CD14-positive monocyte (primary cell): Measurements from ENCODE around the gene GPR55. TPM values are rescaled to one million over a fixed set of nuclear protein-coding genes. Genes with fewer than 3 reads are reported as not detected.

Source experiments
- DNase-seq, 3 donors: peaks; one replicate each; pipeline ENCODE4 v3.0.0-alpha.2; 2011 to 2022
- H2AFZ ChIP-seq: 2 replicates; pipeline ENCODE4 v1.6.0; 2012; ENCODE audit warnings: mild to moderate bottlenecking, low read depth, low read length, inconsistent platforms; ENCODE audit not compliant: insufficient read depth, poor library complexity, severe bottlenecking
- H3K27ac ChIP-seq, 2 donors: 1 replicate in 1 of 2; 2 replicates in 1 of 2; pipeline ENCODE4 v1.5.1; 2012 to 2013; ENCODE audit warnings: low read length in 2 of 2, control low read depth in 1 of 2, inconsistent platforms in 1 of 2, low read depth in 1 of 2, mild to moderate bottlenecking in 1 of 2
- H3K27me3 ChIP-seq, 2 donors: one replicate each; pipeline versions ENCODE4 v1.6.0 to v1.6.1; 2011 to 2013; ENCODE audit warnings: low read length in 2 of 2; ENCODE audit not compliant: control insufficient read depth in 2 of 2, insufficient read depth in 2 of 2
- H3K36me3 ChIP-seq, 2 donors: replicated peaks in 1 of 2; 1 replicate in 1 of 2; 2 replicates in 1 of 2; pipeline versions ENCODE4 v1.5.1 to v1.6.1; 2012 to 2013; ENCODE audit warnings: low read length in 2 of 2, control low read depth in 1 of 2, inconsistent platforms in 1 of 2, mild to moderate bottlenecking in 1 of 2; ENCODE audit not compliant: insufficient read depth in 2 of 2, control insufficient read depth in 1 of 2
- H3K4me1 ChIP-seq, 2 donors: 1 replicate in 1 of 2; 2 replicates in 1 of 2; pipeline versions ENCODE4 v1.5.1 to v1.6.1; 2012 to 2013; ENCODE audit warnings: low read length in 2 of 2, control low read depth in 1 of 2, inconsistent platforms in 1 of 2, mild to moderate bottlenecking in 1 of 2, moderate library complexity in 1 of 2; ENCODE audit not compliant: insufficient read depth in 2 of 2, control insufficient read depth in 1 of 2
- H3K4me2 ChIP-seq: replicated peaks from 2 replicates; pipeline ENCODE3; 2012; ENCODE audit warnings: low read length, moderate library complexity, mild to moderate bottlenecking; ENCODE audit not compliant: poor library complexity, severe bottlenecking; ENCODE audit errors: extremely low read depth
- H3K4me3 ChIP-seq, 3 experiments: fragments of 200-600 bp in 1 of 3; sonication (generic) in 1 of 3; replicated peaks in 1 of 3; 1 replicate in 2 of 3; 2 replicates in 1 of 3; pipeline ENCODE4 v1.5.1; 2011 to 2013; ENCODE audit warnings: low read length in 3 of 3, mild to moderate bottlenecking in 3 of 3, control low read depth in 2 of 3, low read depth in 2 of 3, inconsistent platforms in 1 of 3, moderate library complexity in 1 of 3
- H3K79me2 ChIP-seq: 2 replicates; pipeline ENCODE4 v1.6.0; 2012; ENCODE audit warnings: mild to moderate bottlenecking, control low read depth, inconsistent platforms, low read length, moderate library complexity; ENCODE audit not compliant: insufficient read depth
- H3K9ac ChIP-seq: 2 replicates; pipeline ENCODE4 v1.6.0; 2017; ENCODE audit warnings: low read length, mild to moderate bottlenecking; ENCODE audit not compliant: insufficient read depth, poor library complexity, severe bottlenecking
- H3K9me3 ChIP-seq, 2 donors: replicated peaks in 1 of 2; 1 replicate in 1 of 2; 2 replicates in 1 of 2; pipeline versions ENCODE4 v1.5.1 to v1.6.1; 2012 to 2013; ENCODE audit warnings: low read length in 2 of 2, control low read depth in 1 of 2; ENCODE audit not compliant: control insufficient read depth in 1 of 2, insufficient read depth in 1 of 2
- H4K20me1 ChIP-seq: 2 replicates; pipeline ENCODE4 v1.6.0; 2012; ENCODE audit warnings: mild to moderate bottlenecking, low read length, control low read depth, moderate library complexity; ENCODE audit not compliant: insufficient read depth
- H3K27ac Mint-ChIP-seq, 7 donors: one replicate each; pipeline ENCODE4 v1.8.0; 2020; ENCODE audit warnings: mild to moderate bottlenecking in 7 of 7, mixed read lengths in 7 of 7, moderate library complexity in 6 of 7, inconsistent platforms in 2 of 7
- H3K27me3 Mint-ChIP-seq, 3 donors: one replicate each; pipeline ENCODE4 v1.8.0; 2021 to 2022; ENCODE audit warnings: low read depth in 3 of 3, mild to moderate bottlenecking in 3 of 3, mixed read lengths in 3 of 3, moderate library complexity in 3 of 3, inconsistent platforms in 1 of 3
- H3K36me3 Mint-ChIP-seq, 2 donors: one replicate each; pipeline ENCODE4 v1.8.0; 2020; ENCODE audit warnings: mixed read lengths in 2 of 2, inconsistent platforms in 1 of 2, mild to moderate bottlenecking in 1 of 2
- H3K4me1 Mint-ChIP-seq: one replicate; pipeline ENCODE4 v1.8.0; 2020; ENCODE audit warnings: mild to moderate bottlenecking, mixed read lengths
- H3K4me3 Mint-ChIP-seq, 2 donors: one replicate each; pipeline ENCODE4 v1.8.0; 2020; ENCODE audit warnings: mild to moderate bottlenecking in 2 of 2, mixed read lengths in 2 of 2, moderate library complexity in 1 of 2
- H3K9me3 Mint-ChIP-seq, 7 donors: one replicate each; pipeline ENCODE4 v1.8.0; 2020 to 2022; ENCODE audit warnings: mixed read lengths in 7 of 7, mild to moderate bottlenecking in 6 of 7, moderate library complexity in 6 of 7, inconsistent platforms in 2 of 7
- CTCF ChIP-seq: fragments of 200-600 bp; IDR thresholded peaks from one replicate; pipeline ENCODE4 v1.8.0; 2022; ENCODE audit warnings: antibody characterized with exemption, mild to moderate bottlenecking
- WGBS: methylation state at CpG from one replicate; pipeline ENCODE4 v1.1.5; 2013; ENCODE audit warnings: missing lambda C conversion rate; ENCODE audit not compliant: insufficient coverage; 5-methylcytosine and 5-hydroxymethylcytosine counted together
- intact Hi-C, 2 donors: fragments of 100-400 bp; cut with micrococcal nuclease; formaldehyde crosslinking; loops; one replicate each; pipeline versions ENCODE4 v1.15.0 to v1.15.1; 2023
- polyA plus RNA-seq, 3 donors: library from polyadenylated mRNA; depleted of rRNA in 1 of 3; unstranded in 2 of 3; stranded (reverse) in 1 of 3; fragments of 300-500 nt in 2 of 3; fragments of >200 nt in 1 of 3; fragmentation: Illumina TruSeq in 2 of 3; gene quantifications; 1 replicate in 2 of 3; 2 replicates in 1 of 3; pipeline ENCODE4 v1.2.3, GENCODE V29; 2012 to 2021

GPR55 gene
- polyA plus RNA-seq, 3 donors: 0.11 to 0.12 TPM; not detected in 1

DNA sequence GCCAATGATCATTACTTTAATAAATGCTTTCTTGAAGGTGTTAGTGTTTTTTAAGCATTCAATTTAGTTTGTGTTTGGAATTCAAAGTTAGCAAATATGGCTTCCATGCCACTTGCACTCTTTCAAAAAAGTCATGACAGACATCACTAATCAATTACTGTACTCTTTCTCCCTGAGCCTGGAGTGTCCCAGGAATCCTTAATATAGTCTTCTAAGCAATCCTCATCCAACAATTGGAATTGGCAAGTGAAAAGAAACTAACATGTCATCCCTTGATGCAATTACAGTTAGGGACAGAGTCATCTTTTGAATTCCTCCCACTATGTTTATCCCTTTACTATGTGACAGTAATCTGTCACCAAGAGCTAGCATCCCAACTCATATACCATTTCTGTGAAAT lies 29.7 kb upstream of the GPR55 start:
- no peaks in the 10 kb centered on the region for H3K36me3 ChIP-seq
- H4K20me1 ChIP-seq: no peaks in the 10 kb centered on the region
- H3K9me3 ChIP-seq: peaks cover 0 to 5% of the 10 kb centered on the region in 2 donors
- H3K4me2 ChIP-seq: no peak overlapping the region
- no peak overlapping the region for H3K27ac ChIP-seq
- no peak overlapping the region for H3K4me3 Mint-ChIP-seq
- H3K4me1 Mint-ChIP-seq: peaks cover 25% of the 10 kb centered on the region
- H3K36me3 Mint-ChIP-seq: peaks cover 0 to 9% of the 10 kb centered on the region in 2 donors
- no peak for TF ChIP-seq CTCF
- no peak overlapping the region for H3K27ac Mint-ChIP-seq
- H3K9ac ChIP-seq: no peak overlapping the region
- intact Hi-C loops: no loop called here
- DNase-seq: no peak
- no peaks in the 10 kb centered on the region for H3K79me2 ChIP-seq
- no peak overlapping the region for H2AFZ ChIP-seq
- H3K27me3 ChIP-seq: peaks cover 22 to 25% of the 10 kb centered on the region in 2 donors
- peaks cover 0 to 6% (median 0%) of the 10 kb centered on the region in 7 donors for H3K9me3 Mint-ChIP-seq
- H3K4me3 ChIP-seq: no peak overlapping the region
- H3K27me3 Mint-ChIP-seq: peaks cover 33 to 39% (median 37%) of the 10 kb centered on the region in 3 donors
- H3K4me1 ChIP-seq: peaks cover 9 to 12% of the 10 kb centered on the region in 2 donors

DNA sequence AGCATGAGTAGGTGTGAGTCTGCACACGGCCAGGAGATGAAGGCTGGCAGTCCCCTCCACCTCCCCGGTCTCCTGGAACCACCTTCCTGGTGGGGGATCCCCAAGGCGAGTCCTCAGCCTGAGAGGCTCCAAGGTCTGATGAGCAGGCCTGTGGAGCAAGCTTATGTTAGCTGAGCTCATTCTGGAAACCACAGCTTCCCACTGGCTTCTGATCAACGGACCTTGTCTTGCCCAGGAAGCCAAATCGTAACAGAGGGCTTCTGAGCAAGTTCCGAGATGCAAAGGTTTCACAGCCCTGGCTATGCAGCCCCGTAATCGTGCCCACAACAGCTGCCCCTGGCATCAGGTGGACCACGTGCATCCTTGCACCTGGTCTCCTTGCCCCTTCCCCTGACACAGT lies 28.8 kb upstream of the GPR55 start:
- no peak overlapping the region for H2AFZ ChIP-seq
- H3K9me3 ChIP-seq: peaks cover 0 to 5% of the 10 kb centered on the region in 2 donors
- peaks cover 0 to 6% (median 0%) of the 10 kb centered on the region in 7 donors for H3K9me3 Mint-ChIP-seq
- no peak overlapping the region for H3K4me2 ChIP-seq
- H3K27ac Mint-ChIP-seq: no peak overlapping the region
- H3K36me3 Mint-ChIP-seq: peaks cover 0 to 9% of the 10 kb centered on the region in 2 donors
- no peak overlapping the region for H3K4me3 Mint-ChIP-seq
- intact Hi-C loops: no loop called here
- H4K20me1 ChIP-seq: no peaks in the 10 kb centered on the region
- no peak overlapping the region for H3K27ac ChIP-seq
- DNase-seq: peak in 1 of 3 donors; percentile 65
- H3K27me3 Mint-ChIP-seq: peaks cover 31 to 37% (median 32%) of the 10 kb centered on the region in 3 donors
- no peaks in the 10 kb centered on the region for H3K79me2 ChIP-seq
- WGBS: 1% methylated on average over 7 of the region's 9 CpGs
- no peak overlapping the region for H3K4me3 ChIP-seq
- no peak for TF ChIP-seq CTCF
- H3K9ac ChIP-seq: no peak overlapping the region
- H3K36me3 ChIP-seq: no peaks in the 10 kb centered on the region
- H3K27me3 ChIP-seq: peaks cover 22 to 23% of the 10 kb centered on the region in 2 donors
- H3K4me1 Mint-ChIP-seq: peaks cover 23% of the 10 kb centered on the region
- peaks cover 9 to 12% of the 10 kb centered on the region in 2 donors for H3K4me1 ChIP-seq
